ENCODE results near the gene B4GALT5.

The B4GALT5 gene

GRCh38 chr20:49584418-49585382, 129.0 kb downstream of the B4GALT5 start:
- no peak for DNase-seq (ENCODE audit: low read depth)

- no peak for DNase-seq (ENCODE audit: low read depth)
These were observed 129.8 kb downstream of the B4GALT5 start for GRCh38 chr20:49583669-49584417.

GRCh38 chr20:49583343-49583668, 130.4 kb downstream of the B4GALT5 start:
- DNase-seq (ENCODE audit: low read depth) = no peak

All from stimulated activated CD8-positive, alpha-beta memory T cell treated with anti-CD3 and anti-CD28 coated beads, Interleukin-15, amount 100 ng/mL, for 1 hour (primary cell).